Brain pericyte (primary cell): ENCODE data around the gene IL1RAPL1.

ENCODE experiments used
- DNase-seq: peaks from one replicate; pipeline ENCODE4 v3.0.0-alpha.2; 2012; ENCODE audit warnings: low read depth, low spot score

IL1RAPL1 gene

DNA sequence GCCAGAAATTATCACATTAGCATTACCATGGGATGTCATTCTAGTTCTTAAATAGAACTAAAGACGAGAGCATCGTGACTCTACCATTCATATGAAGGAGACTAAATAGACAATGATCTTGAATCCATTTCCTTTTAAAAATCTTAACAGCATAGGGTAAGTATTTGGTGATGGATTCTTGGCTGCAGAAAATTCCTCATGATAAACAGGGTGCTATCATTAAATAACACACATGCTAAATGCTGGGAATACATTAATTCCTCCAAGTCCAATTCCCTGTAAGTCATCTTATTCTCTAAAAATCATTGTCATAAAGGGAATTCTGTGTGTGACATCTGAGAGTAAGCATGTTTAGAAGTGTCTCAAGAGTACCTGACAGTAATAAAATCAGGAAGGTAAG, 1157.7 kb downstream of the IL1RAPL1 start:
- no peak for DNase-seq

DNA sequence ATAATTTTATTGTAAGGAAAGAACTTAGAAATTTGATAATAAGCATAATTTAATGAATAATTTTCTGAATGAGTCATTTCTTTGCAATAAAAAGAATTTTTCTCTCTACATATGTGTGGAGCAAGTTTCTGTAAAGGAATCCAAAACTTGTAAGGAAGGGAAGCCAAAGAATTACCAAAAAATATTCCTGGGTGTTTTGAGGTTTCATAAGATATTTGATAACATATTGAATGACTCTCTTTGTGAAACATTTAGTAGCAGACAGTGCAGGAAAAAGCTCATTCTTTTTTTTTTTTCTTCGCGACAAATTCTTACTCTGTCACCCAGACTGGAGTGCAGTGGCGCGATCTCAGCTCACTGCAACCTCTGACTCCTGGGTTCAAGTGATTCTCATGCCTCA, 1159.1 kb downstream of the IL1RAPL1 start:
- no peak for DNase-seq

DNA sequence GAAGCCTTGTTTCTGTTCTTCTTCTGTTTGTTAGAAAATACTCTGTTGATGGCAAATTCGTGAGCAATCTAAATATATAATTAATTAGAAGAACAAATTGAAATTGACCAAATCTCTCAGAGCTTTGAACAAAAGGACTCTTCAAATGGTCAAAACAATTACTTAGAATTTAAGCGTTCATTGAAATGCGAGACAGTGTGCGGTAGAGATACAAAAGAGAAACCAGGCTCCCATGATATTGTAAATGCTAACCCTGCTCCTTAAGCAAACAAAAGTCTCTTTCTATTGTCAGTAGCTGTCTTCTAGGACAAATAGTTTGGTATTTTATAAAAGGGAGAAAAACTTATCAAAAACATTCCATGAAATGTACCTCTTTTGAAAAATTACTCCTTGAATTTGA, 1174.8 kb downstream of the IL1RAPL1 start:
- no peak for DNase-seq

DNA sequence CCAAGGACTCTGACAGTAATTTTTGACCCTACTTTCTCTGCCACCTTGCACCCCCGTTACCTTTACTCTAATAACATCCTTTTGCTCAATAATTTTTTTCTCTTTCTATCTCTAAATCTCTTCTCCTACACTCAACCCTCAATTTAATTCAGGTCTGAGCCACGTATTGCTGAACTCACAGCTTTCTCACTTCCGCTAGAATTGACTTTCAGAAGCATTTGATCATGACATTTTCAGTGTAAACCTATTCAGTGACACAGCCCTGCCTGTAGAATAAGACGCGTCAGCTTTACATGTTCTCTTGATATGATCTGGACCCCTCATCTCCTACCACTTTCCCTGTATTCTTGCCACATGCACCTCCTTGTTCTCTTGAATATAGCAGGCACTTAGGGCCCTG, 1188.6 kb downstream of the IL1RAPL1 start:
- no peak for DNase-seq

DNA sequence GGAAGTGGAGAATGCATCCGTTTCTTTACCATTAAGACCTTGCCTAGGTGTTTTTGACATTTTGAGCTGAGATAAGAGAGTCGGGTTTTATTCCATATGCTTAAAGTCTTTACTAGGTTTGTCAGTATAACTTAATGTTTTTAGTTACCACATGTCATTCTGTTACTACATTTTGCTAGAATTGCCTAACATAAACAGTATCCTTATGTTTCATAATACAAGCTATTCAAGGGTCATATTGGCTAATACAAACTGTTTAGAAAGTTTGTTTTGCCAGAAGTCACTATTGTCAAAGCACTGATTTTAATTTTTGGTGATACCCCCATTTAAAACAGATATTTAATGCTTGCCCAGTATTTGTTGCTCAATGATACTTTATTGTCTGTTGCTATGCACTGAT, 1200.4 kb downstream of the IL1RAPL1 start:
- no peak for DNase-seq

DNA sequence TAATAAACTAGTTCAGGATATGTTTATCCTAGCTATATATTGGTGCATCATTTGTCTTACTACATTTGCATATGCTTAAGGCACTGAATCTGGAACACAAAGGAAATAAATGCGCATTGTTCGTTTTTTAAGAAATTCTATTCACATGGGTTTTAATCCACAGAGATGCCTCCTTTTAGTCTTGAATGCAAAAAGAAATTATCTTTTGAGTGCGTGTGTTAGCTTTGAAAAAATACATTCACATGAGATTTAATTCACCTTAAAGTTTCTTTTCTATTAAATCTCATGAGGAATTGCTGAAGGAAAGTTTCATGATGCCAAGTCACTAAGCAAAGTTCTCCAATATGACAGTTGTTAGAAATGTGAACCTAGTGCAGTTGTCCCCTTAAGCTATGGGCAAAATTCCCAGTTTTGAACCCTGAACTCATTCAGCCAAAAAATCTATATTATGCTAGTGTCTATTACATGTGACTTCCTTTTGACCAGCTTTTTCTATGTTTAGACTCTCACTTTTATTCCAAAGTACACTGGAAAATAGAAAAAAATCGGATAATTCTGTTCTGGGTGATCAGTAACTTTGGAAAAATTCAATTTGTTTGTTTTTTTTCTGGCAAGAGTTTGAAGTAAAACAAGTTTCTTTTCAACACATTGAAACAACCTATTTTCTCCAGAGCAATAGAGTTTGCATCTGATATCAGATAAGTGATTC, 1201.9 kb downstream of the IL1RAPL1 start:
- DNase-seq = no peak

DNA sequence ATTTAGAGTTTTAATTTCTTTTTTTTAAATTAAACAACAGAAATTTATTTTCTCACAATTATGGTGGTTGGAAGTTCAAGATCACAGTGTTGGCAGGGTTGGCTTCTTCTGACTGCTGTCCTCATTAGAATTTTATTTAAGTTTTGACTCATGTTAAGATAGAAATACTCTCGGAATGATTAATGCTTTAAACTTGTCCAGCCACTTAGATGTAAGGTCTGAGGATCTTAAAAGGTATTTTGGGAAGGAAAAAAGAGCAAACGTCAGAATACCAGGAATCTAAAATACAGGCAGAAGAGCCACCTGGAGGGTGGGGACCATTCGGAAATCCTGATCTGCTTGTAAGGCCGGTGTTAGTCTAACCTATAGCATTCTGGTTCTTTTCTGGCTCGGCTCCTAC, 1205.1 kb downstream of the IL1RAPL1 start:
- no peak for DNase-seq

DNA sequence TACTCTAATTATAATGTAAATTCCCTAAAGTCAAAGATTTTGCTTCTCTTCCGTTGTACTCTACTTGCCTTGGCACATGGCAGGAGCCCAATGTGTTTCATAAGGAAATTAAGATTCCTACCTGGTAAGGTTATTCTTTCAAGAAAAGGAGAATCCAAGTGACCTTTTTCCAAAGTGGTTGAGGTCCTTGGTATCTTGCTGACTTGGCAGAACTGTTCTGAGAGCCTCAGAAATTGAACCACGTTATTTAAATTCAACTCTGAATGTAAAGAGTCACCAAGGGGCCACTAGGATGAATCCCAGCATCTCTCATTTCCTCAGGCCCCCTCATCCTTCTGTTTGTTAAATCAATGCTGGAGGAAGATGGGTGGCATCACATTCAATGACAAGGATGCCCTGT, 1209.9 kb downstream of the IL1RAPL1 start:
- no peak for DNase-seq

DNA sequence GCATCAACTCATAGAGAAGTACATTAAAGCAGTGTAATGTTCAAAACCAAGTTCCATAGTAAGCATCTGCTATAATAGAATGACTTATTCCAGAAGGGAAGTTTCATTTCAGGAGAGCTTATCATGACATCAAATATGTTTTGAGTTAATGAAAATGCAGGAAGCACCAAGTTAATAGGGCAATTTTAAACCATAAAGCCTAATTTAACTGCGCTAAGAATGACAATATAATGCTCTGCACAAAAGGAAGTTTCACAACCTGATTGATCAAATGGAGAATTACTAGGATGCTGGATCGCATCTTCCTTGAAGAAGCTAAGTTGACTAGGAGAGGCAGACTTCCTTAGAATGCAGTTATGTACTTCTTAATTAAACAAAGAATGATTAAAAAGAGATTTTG, 1211.2 kb downstream of the IL1RAPL1 start:
- no peak for DNase-seq

DNA sequence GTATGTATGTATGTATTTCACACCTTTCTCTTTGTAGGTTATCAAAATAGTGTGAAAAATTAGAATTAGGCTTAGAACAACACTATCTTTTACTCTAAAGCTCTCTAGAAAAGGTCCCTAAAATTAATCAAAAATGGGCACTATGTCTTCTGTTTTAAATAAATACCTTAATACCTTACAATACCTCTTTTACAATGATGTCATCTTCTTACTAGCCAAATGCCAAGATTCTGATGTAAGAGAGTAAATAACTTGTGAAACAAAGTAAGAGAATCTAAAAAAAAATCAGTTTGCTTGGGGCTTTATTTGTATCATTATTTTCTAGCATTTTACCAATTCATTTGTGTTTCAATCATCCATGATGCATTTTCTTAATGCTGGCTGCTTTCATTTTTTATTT, 1225.9 kb downstream of the IL1RAPL1 start:
- no peak for DNase-seq

DNA sequence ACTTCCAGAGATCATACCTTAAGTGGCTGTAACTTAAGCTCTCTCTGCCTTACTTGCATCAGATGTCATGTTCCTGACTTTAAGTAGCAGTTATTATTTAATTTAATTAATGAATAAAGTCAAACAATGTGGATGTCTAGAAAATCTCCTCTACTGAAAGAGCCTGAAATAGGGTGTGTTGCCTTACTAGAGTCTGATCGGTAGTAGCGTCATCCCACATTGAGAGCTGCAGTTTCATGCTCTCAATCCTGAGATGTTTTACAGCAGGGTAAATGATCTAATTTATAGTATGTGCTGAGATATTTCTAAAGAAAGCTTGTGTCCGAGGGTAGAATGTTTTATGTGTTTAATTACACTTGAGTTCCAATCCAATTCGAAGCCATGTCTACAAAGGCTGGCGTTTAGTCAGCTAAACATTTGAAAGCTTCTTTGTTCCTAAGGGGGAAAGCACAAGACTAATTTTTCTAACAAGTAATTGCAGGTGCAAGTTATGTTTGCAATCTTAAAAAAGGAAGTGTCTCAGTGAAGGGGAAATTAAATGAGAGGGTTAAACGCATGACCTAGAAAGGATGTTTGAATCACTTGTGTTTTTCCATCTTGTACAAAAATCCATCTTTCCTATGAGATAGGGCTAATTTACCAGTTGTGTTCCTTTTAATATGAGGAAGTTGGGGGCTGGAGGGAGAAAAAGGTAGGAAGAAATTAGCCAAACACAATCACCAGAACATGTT, 1237.1 kb downstream of the IL1RAPL1 start:
- no peak for DNase-seq

DNA sequence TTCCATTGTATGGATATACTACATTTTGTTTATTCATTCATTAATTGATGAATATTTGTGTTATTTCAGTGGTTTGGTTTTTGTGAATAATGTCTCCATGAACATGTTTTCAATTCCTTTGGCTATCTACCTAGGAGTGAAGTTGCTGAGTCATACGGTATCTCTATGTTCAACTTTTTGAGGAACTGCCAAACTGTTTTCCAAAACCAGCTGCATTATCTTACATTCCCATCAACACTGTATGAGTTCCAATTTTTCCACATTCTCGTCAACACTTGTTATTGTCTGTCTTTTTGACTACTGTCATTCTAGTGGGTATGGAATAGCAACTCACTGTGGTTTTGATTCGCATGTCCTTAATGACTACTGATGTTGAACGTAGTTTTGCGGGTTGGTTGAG, 1239.5 kb downstream of the IL1RAPL1 start:
- no peak for DNase-seq

DNA sequence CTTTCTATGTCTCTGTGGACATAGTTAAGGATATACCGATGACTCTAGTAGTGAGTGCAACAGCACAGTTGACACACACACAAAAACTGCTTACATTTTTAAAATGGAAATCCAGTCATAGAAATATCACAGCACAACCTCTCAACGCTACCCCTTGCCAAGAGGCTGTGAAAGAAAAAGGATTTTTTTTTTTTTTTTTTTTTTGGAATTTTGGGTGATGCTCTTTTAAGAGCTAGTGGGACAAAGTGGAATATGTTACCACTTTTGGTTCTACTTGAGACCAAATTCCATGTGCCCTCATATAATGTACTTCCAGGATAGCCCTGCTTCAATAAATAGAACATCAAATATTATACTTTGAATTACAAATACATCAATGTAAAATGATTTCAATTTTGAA, 1247.1 kb downstream of the IL1RAPL1 start:
- DNase-seq = no peak

DNA sequence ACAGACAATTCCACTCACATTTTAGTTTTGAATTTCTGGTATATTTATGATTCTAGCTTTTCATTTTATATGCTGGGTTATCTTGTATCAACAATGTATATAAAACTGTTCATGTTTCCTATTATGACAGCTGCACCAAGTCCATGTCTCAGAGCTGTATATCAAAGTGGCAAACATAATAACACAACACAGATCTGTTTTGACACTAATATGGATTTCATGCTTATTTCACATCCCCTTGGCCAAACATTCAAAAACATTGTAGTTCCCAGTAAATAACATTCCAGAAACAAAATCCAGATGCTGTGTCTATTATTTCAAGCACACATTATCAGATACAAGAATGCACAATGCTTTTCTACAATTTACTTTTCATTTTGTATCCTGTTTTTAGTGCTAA, 1247.5 kb downstream of the IL1RAPL1 start:
- DNase-seq = no peak

DNA sequence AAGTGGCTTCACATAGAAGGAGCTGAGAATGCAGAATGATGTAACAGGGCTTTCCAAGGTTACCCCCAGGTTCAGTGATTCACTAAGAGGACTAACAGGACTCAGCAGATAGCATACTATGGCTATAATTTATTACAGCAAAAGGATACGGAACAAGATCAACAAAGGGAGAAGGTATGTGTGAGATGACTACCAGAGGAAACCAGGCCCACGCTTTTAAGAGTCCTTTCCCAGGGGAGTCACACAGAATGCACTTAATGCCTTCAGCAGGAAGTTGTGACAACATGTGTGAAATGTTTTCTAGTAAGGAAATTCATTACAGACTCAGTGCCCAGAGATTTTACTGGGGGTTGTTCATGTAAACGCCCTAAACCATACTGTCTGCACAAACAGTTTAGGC, 1254.5 kb downstream of the IL1RAPL1 start:
- no peak for DNase-seq

DNA sequence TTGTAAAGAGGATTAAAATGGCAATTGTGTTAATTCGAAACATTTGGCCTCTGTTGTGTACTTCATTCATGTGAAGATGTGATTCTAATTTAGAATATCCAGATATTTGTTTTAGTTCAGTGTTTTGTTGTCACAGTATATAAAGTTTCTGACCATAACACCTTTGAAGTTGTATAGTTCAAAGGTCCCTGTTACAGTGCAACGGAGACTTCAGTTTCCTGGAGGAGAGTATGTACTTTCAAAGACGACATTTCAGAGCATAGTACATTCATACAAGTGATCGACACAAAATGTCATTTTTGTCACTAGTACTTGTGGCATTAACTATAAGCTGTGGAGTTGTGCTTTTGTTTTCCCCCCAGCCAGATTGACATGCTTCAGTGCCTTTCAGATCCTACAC, 1255.3 kb downstream of the IL1RAPL1 start:
- no peak for DNase-seq

DNA sequence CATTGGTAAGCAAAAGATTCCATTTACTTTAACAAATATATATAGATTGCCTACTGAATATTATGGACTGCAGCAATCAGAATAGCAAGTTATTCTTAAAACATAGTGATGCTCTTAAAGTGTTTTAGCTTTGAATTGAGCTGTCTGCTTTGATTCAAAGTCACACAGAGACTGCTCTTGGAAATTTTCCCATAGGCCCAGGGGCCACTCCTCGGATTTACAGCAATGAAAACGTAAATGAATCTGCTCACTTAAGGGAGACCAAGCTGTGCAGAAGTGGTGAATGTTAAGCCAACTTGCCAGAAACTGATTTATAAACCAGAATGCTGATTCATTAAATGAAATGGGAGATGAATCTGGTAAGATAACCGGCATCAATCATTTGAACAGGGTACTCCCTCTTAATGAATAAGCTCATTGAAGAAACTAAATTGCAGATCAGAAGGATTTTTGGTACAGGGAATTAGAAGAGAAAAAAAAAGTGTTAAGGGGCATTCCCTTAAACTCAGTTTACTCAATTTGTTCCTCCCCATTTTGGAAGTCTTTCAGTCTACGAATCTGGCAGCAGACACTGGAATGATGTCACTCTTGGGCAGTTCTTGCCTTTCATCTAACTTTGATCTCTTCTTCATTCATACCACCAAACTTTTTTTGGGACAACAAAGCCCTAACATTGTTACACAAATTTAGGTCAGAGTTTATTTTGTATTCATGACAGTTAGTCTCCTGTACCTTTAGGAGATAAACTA, 1264.8 kb downstream of the IL1RAPL1 start:
- no peak for DNase-seq

DNA sequence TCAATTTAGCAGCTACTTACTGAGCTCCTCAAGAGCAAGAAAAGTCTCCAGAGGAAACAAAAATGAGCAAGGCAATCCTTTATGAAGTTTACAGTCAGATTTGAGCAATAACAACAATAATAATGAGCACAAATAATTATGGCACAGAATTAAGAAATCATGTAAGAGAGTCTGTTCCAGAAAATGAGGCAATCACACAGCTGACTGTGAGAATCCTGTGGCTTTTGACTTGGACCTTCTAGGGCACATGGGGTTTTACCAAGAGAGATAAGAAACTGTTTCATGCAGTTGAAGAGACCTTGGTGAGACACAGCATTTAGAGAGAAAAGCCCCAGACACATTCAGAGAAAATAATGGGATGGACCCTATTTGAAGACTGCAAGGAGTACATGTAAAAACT, 1265.5 kb downstream of the IL1RAPL1 start:
- DNase-seq = no peak

DNA sequence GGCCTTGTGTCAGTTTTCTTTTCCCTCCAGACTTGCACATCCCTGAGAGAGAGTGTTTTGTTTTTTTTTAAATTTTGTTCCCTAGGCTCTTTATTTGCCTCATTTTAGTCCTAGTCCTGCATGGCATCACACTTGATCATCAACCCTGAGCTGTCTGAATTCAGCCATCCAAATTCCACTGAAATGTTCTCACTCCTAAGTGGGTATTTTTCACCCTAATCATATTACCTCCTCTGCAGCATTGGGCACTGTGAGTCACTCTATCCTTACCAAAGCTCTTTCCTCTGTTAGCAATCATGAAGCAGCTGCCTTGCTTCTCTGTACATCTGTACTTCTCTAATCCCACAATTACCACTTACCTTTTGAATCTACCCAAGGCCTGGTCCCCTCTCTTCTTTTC, 1271.5 kb downstream of the IL1RAPL1 start:
- DNase-seq = no peak

DNA sequence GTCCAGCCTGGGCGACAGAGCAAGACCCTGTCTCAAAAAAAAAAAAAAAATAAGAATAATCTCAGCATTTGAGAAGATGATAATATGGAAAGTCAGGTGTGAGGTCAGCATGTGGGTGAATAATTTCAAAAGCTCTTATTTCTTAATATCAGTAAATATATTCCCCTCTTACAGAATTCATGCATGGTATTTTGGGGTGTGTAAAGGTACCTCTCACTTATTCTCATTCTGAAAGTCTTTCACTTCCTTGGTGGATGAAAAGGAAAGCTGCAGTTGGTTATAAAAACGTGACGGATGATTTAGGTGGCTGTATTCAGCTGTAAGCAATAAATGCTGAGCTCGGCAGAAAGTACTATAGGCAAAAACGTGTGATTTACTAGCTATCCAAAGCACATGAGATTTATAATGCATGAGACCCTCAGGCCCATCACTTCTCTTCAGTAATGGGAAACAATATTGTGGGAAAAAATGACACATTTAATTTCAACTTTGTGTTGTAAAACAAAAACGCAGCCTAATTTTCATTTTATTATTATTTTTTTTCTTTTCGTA, 1275.0 kb downstream of the IL1RAPL1 start:
- no peak for DNase-seq

DNA sequence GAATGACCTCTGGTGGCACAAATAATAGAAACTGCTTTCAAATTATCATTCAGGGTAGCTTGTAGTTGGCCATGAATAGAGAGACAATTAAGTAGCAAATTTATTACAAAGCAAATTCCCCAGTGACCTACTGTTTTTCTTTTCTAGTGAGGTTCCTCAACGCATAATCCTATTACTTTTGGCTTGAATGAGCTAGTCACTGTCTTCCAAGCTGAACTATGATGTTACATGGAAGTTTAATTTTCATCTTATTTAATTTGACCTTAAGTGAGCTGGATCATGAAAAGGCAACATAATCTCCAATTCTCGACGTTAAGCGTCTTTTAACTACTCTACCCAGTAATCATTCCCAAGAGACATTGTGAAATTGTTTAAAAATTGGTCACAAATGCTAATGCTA, 1280.7 kb downstream of the IL1RAPL1 start:
- DNase-seq = no peak

DNA sequence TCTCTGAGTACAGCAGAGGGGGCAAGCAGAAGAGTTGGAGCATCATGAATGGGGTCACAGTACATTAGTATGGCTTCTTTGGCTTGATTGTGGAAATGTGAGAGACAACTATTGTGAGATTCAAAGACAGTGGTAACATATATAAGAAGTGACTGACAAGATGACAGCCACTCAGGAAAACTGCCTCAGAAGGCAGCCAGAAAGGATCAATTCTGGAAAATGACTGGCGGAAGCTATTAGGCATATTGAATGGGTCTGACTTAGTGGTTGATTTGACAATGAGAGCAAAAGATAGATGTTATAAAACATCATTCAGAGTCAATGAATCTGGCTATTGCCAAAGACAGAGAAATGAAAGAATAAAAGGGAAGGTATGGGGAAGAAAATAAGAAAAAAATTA, 1282.6 kb downstream of the IL1RAPL1 start:
- no peak for DNase-seq

DNA sequence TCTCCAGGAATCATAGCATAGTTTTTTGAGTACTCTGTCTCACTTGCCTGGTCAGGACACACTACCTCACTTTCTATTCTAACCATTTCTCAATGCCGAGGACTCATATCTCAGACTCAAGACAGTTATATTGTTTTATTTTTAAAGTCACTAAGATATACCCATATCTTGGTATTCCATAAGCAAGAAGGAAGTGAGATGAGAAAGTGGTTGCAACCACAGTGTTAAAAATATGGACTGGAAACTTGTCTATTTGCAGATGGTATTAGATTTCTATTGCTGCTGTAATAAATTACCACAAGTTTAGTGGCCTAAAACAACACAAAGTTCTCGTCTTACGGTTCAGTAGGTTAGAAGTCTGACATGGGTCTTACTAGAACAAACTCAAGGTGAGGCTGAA, 1283.4 kb downstream of the IL1RAPL1 start:
- no peak for DNase-seq
